Immature natural killer cell (primary cell): ENCODE measurements around the gene LRMDA. TPM values are rescaled to one million over a fixed set of nuclear protein-coding genes. Genes with fewer than 3 reads are reported as not detected.
"Not testable (repeated sequence)": the region's sequence is repeated elsewhere in the genome, so short reads cannot be mapped to it uniquely, and the experiment has no call there.

Experiments used
- DNase-seq, 3 donors: peaks; one replicate each; pipeline ENCODE4 v3.0.0; 2022; ENCODE audit warnings: mixed read lengths in 1 of 3
- H3K27ac Mint-ChIP-seq, 6 donors: one replicate each; pipeline ENCODE4 v1.8.0; 2020; ENCODE audit warnings: mixed read lengths in 6 of 6, mild to moderate bottlenecking in 5 of 6, inconsistent platforms in 4 of 6, moderate library complexity in 3 of 6
- H3K27me3 Mint-ChIP-seq, 3 donors: one replicate each; pipeline ENCODE4 v1.8.0; 2020 to 2021; ENCODE audit warnings: low read depth in 3 of 3, mild to moderate bottlenecking in 3 of 3, mixed read lengths in 3 of 3, moderate library complexity in 3 of 3, inconsistent platforms in 1 of 3
- H3K36me3 Mint-ChIP-seq, 3 donors: one replicate each; pipeline ENCODE4 v1.8.0; 2020; ENCODE audit warnings: mixed read lengths in 3 of 3, inconsistent platforms in 2 of 3, mild to moderate bottlenecking in 2 of 3
- H3K4me1 Mint-ChIP-seq, 2 donors: one replicate each; pipeline ENCODE4 v1.8.0; 2020; ENCODE audit warnings: inconsistent platforms in 2 of 2, mild to moderate bottlenecking in 2 of 2, mixed read lengths in 2 of 2, moderate library complexity in 1 of 2
- H3K4me3 Mint-ChIP-seq, 5 donors: one replicate each; pipeline ENCODE4 v1.8.0; 2020; ENCODE audit warnings: mild to moderate bottlenecking in 5 of 5, mixed read lengths in 5 of 5, inconsistent platforms in 3 of 5, moderate library complexity in 3 of 5
- H3K9me3 Mint-ChIP-seq, 6 donors: one replicate each; pipeline ENCODE4 v1.8.0; 2020; ENCODE audit warnings: mild to moderate bottlenecking in 6 of 6, mixed read lengths in 6 of 6, inconsistent platforms in 4 of 6, moderate library complexity in 3 of 6
- polyA plus RNA-seq, 3 donors: library from polyadenylated mRNA; unstranded; fragments of 300-500 nt; fragmentation: Illumina TruSeq; gene quantifications; one replicate each; pipeline ENCODE4 v1.2.3, GENCODE V29; 2021

The LRMDA gene
- polyA plus RNA-seq, 3 donors from 2014 or later = 1.7 to 14.2 (median 2.3) TPM

- not testable (repeated sequence) for H3K4me3 Mint-ChIP-seq
These were observed 1153.0 kb downstream of the LRMDA start for GRCh38 chr10:76584466-76584865.

More at GRCh38 chr10:76584466-76584865, 1153.0 kb downstream of the LRMDA start:
- H3K36me3 Mint-ChIP-seq, DNase-seq, H3K27ac Mint-ChIP-seq, H3K4me1 Mint-ChIP-seq, H3K9me3 Mint-ChIP-seq, H3K27me3 Mint-ChIP-seq: not testable (repeated sequence)

Other genes starting within 250 kb of the LRMDA start
- gene VDAC2, start 220.8 kb upstream of the LRMDA start, polyA plus RNA-seq = 100 to 1,000 TPM; 126 to 191 (median 148) TPM
- 10 to 100 TPM; 27.5 to 47.5 (median 42.8) TPM for gene COMTD1, start 195.7 kb upstream of the LRMDA start, polyA plus RNA-seq
- under 1 TPM; 0.05 to 0.09 (median 0.07) TPM for gene ZNF503, start 29.9 kb upstream of the LRMDA start, polyA plus RNA-seq